ENCODE results near the gene FAM149B1. TPM values are rescaled to one million over a fixed set of nuclear protein-coding genes. Genes with fewer than 3 reads are reported as not detected.

Gene FAM149B1
- total RNA-seq, 1 donor from 2014 or later: 29.8 TPM

GRCh38 chr10:73244866-73245477, 77.1 kb downstream of the FAM149B1 start:
- no peak for TF ChIP-seq CTCF (conservative IDR thresholded peaks at IDR 0.05)
- Mint-ChIP-seq H3K27ac (peak overlapping the region; percentile 37), H3K9me3 (no peaks in the 10 kb centered on the region), H3K4me3 (peak overlapping the region; percentile 100), H3K27me3 (no peaks in the 10 kb centered on the region), H3K36me3 (peaks cover 24% of the 10 kb centered on the region), H3K4me1 (ENCODE audit: unreplicated experiment) (peaks cover 28% of the 10 kb centered on the region)
- DNase-seq (ENCODE audit: extremely low spot score, unreplicated experiment): no peak

- TF ChIP-seq CTCF (conservative IDR thresholded peaks at IDR 0.05): no peak
- peaks cover 27% of the 10 kb centered on the region for H3K36me3 Mint-ChIP-seq
- no peak for DNase-seq (ENCODE audit: extremely low spot score, unreplicated experiment)
- no peaks in the 10 kb centered on the region for H3K27me3 Mint-ChIP-seq
- H3K4me3 Mint-ChIP-seq: peak overlapping the region; percentile 100
- H3K4me1 Mint-ChIP-seq (ENCODE audit: unreplicated experiment): peaks cover 34% of the 10 kb centered on the region
- H3K9me3 Mint-ChIP-seq: no peaks in the 10 kb centered on the region
- peak overlapping the region; percentile 99 for H3K27ac Mint-ChIP-seq
These were observed 78.4 kb downstream of the FAM149B1 start for GRCh38 chr10:73246322-73246645.

- Mint-ChIP-seq H3K9me3 (no peaks in the 10 kb centered on the region), H3K4me3 (peak within 1 kb of the TSS; percentile 100), H3K4me1 (ENCODE audit: unreplicated experiment) (peaks cover 34% of the 10 kb centered on the region), H3K27me3 (no peaks in the 10 kb centered on the region), H3K36me3 (peaks cover 27% of the 10 kb centered on the region), H3K27ac (peak within 1 kb of the TSS; percentile 99)
- TF ChIP-seq CTCF (conservative IDR thresholded peaks at IDR 0.05): no peak
- peak; percentile 98 for DNase-seq (ENCODE audit: extremely low spot score, unreplicated experiment)
These were observed 79.0 kb downstream of the FAM149B1 start, which contains the start of gene DNAJC9 for GRCh38 chr10:73246646-73247508. DNAJC9 (minus strand) TSS chr10:73247255; CDS start chr10:73247189, 66 bp downstream.

- Mint-ChIP-seq H3K4me1 (ENCODE audit: unreplicated experiment) (peaks cover 38% of the 10 kb centered on the region), H3K27ac (peak overlapping the region; percentile 99), H3K9me3 (no peaks in the 10 kb centered on the region), H3K36me3 (peaks cover 27% of the 10 kb centered on the region), H3K4me3 (peak overlapping the region; percentile 100), H3K27me3 (no peaks in the 10 kb centered on the region)
- no peak for TF ChIP-seq CTCF (conservative IDR thresholded peaks at IDR 0.05)
- no peak for DNase-seq (ENCODE audit: extremely low spot score, unreplicated experiment)
These were observed 79.8 kb downstream of the FAM149B1 start for GRCh38 chr10:73247509-73248258.

- peak overlapping the region; percentile 99 for H3K27ac Mint-ChIP-seq
- peak overlapping the region; percentile 100 for H3K4me3 Mint-ChIP-seq
- peaks cover 27% of the 10 kb centered on the region for H3K36me3 Mint-ChIP-seq
- TF ChIP-seq CTCF (conservative IDR thresholded peaks at IDR 0.05): no peak
- no peaks in the 10 kb centered on the region for H3K9me3 Mint-ChIP-seq
- DNase-seq (ENCODE audit: extremely low spot score, unreplicated experiment): no peak
- peaks cover 41% of the 10 kb centered on the region for H3K4me1 Mint-ChIP-seq (ENCODE audit: unreplicated experiment)
- no peaks in the 10 kb centered on the region for H3K27me3 Mint-ChIP-seq
These were observed 80.4 kb downstream of the FAM149B1 start for GRCh38 chr10:73248259-73248724.
